NCI-H526 (cell line): ENCODE measurements around the gene UBL7.
A peak's percentile ranks its signal among the peaks of the same experiment; 100 is the strongest.

Source experiments
- DNase-seq, 2 experiments: peaks; one replicate each; lab custom pipeline; 2025; lab: John Stamatoyannopoulos, UW

Gene UBL7

DNA sequence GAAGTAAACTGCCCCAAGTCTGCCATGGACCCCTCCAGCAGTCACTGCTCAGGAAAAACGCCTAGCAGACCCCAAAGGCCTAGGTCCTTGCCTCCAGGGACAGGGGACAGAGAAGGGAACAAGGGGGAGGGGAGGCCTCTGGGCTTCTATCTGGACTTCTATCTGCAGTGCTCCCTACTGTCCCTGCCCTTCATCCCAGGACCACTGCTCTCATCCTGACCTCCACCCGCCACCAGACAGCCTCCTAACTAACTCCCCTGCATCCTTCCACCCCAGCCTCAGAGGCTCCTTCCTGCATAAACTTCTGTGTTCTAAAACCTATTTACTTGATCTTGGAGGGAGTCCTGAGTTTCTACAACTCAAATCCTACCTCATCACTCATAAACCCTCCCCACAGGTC lies 52.6 kb downstream of the UBL7 start:
- DNase-seq: no peak

DNA sequence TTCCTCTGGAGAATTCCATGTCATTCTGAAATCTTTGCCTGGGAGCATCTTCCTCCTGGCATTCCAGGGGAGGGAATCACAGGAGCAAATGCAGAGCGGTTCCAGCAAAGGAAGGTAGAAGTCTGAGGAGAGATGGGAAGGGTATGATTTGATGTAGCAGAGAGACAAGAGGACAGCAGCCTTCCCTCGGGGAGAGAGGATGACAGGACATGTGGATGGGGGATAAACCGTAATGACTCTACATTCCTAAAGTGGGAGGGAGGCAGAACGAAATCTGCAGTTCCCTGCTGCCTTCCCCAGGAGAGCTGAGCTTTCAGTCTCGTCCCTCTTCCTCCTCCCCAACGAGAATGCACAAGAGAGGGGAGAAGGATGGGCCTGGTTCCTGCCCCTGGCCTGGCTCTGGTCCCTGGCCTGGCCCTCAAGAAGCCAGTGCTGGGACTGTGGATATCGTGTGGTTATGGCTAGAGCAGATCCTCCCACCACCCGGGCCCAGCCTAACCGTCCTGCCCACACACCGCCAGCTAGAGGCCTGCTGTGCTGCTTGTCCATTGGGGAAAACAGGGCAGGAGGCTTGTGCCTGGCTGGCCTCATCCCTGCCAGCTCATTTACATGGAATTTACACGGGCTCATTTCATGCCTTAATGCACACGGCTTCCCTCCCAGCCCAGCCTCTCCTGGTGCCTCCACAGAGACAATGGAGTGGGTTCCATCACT lies 53.8 kb downstream of the UBL7 start:
- peak; percentile 88 to 96 for DNase-seq

GRCh38 chr15:74406517-74406916 lies 54.4 kb downstream of the UBL7 start:
- no peak for DNase-seq

DNA sequence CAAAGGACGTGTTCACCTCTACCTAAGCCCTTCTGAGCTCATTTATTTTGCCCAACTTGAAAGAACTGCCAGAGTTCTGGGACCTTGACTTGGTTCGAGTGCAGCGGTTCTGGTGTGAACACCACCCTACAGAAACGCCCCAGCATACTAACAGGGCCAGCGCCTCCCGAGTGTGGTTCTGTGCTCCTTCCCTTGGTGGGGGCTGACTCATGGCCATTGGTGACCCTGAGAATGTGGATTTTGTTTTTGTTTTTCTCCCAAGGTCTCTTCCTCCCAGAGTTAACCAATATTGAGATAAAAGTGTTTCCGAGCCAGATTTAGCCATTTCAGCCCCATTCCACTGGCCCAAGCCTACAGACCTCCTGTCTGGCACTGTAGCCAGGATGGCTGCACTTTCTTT lies 55.1 kb downstream of the UBL7 start:
- no peak for DNase-seq

DNA sequence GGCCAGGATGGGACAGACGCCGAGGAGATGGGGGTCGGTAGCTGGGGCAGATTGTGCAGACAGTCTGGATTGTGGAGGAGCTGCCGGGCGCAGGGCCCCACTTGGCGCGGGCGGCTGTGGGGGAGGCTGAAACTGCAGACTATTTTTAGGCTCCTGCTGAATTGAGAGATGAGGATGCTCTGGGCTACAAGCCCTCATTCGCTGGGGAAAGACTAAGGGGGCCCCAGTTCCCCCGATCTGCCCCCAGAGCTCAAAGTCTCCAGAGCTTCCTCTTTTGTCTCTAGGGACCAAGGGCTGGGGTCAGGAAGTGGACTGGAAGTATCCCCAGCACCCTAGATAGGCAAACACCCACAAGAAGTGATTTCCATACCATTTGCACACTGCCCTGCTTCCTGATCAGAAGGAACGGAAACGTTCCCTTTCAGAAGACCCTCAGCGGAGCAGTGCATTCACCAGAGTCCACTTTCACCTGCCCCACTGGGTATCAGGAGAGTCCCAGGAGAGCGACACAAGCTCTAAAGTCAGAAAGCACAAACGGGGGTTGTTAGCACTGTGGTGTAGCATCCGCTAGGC lies 56.9 kb downstream of the UBL7 start:
- DNase-seq: peak; percentile 43 to 71

DNA sequence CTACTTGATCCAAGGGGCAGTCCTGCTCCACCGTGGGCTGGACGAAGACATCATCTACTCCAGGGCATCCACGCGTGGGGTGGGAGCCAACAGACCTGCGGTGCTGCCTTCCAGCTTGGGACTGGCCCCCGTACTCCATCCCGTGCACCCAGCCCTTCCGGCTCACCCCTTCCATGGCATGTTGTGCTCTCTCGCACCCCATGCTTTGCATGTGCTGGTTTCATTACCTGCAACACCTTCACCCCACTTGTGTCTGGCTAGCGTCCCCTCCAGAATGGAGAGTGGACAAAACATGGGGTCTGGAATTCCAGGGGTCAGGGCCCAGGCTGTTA lies 57.4 kb downstream of the UBL7 start:
- no peak for DNase-seq

DNA sequence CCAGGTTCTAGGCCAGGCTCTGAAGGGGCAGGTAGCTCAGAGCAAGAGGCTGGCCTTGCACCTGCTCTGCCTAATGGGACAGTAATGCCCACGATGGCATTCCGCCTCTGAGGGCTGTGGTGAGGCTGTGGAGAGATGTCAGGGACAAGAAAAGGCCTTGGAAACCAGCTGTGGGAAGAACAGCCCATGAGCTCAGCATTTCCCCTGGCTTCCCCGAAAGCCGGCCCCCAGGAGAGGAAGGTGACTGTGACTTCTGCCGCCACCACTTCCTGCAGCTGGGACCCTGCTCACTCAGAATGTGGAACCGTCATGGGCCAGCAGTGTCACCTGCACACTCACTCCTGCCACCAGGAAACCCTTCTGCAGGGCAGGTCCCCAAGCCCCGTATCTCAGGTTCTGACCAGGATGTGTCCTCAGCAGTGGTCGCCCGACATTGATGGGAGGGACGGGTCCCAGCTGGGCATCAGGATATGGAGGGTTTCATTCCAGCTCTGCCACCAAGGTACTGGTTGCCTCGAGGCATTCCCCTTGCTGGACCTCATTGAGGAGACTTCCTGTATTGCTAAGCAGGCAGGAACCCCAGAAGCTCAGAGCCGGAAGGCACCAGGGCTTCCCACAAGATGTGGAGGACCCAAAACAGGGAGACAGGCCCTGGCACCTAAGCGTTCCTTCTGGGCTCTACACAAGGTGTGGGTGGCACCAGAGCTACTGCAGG lies 57.9 kb downstream of the UBL7 start:
- DNase-seq: no peak

DNA sequence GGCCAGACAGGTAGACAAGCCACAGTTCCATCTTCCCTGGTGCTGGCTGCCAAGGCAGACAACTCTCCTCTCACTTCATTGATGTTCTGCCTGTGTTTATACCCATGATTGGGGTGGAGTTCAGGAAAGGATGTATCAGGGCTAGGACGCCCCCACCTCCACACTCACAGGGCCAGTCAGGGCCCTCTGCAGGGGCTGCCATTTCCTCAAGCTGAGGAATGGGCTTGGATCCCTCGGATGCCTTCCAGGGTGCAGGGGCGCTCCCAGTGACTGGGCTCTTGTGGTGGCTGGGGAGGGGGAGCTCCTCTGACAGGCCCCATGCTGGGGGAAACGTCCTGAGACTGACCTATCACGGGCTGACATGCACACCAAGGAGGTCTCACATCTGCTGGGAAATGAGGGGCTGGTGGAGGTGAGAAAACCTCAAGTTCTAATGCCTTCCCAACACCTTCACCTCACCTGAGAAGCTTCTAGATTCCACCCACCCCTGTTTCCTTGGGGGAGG lies 58.6 kb downstream of the UBL7 start:
- no peak for DNase-seq

GRCh38 chr15:74400915-74401757 lies 59.8 kb downstream of the UBL7 start:
- no peak for DNase-seq

DNA sequence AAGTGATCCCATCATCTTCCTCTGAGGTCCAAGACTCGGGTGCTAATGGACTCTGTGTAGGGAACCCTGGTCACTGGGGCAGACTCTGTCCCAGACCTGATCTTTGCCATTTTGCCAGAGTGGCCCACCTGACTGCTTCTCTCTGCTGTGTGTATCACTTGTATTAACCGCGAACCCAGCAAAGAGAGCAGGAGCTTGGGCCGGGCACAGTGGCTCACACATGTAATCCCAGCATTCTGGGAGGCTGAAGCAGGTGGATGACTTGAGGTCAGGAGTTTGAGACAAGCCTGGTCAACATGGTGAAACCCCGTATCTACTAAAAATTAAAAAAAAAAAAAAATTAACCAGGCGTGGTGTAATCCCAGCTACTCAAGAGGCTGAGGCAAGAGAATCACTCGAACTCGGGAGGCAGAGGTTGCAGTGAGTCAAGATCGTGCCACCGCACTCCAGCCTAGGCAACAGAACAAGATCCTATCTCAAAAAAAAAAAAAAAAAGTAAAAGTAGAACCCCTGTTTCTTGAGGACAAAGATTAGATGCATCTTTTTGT lies 60.6 kb downstream of the UBL7 start:
- DNase-seq: no peak

DNA sequence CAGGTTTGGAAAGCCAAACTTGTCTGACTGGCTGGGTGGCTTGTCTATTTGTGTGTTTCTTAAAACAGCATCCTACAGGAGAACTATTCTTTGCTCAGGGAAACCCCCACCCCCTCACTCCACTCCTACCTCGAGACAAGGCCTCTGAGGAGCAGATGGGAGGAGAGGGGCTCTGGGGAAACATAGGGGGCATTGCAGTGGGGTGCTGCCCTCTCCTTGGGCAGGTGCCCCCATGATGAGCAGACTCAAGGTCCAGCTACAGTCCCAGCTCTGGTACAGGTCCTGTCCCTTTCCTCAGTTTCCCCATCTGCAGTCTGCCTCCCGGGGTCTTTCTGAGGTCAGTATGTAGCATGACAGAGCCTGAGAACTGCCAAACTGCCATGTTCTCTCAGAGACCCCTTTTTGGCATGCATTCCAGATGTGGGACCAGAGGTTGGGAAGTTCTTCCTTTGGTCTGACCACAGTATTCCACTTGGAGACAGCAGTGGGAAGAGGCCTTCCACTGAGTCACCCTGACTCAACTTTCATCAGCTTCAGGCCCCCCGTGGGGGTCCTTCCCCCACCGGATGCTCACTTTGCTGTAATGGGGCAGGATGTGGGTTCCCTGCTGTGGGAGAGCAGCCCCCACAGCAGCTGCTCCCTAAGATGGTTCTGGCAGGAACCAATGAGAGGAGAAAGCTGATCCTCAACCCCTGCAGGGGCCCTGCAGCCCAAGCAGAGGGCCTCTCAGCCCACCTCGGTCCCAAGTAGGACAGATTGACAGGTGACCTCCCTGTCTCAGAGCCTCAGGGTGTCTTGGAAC lies 61.2 kb downstream of the UBL7 start:
- DNase-seq: no peak

DNA sequence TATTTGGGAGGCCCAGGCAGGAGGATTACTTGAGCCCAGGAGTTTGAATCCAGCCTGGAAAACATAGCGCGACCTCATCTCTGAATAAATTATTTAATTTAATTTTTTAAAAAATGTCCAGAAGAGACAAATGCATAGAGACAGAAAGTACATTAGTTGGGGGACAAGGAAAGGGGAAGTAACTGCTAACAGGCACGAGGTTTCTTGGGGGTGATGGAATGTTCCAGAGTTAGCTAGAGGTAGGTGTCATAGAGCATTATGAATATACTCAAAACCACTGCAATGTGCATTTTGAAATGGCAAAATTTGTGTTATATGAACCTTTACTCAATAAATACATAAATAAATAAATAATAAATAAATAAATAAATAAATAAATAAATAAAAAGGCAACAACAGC lies 61.9 kb downstream of the UBL7 start:
- DNase-seq: no peak

GRCh38 chr15:74398183-74398582 lies 62.8 kb downstream of the UBL7 start:
- no peak for DNase-seq

- no peak for DNase-seq
Observed at GRCh38 chr15:74397239-74398068, 63.5 kb downstream of the UBL7 start.

GRCh38 chr15:74396445-74397238 lies 64.3 kb downstream of the UBL7 start:
- no peak for DNase-seq

GRCh38 chr15:74396146-74396438 lies 64.9 kb downstream of the UBL7 start:
- no peak for DNase-seq
